CD4-positive, alpha-beta memory T cell (primary cell): ENCODE data around the gene ANK2. TPM values are rescaled to one million over a fixed set of nuclear protein-coding genes. Genes with fewer than 3 reads are reported as not detected.

ENCODE experiments used
- CTCF ChIA-PET: fragments of 350-600 bp; sonication (Branson Sonifier 250); formaldehyde crosslinking; loops from one replicate; lab custom pipeline; 2021; ENCODE audit warnings: inconsistent platforms; ENCODE audit not compliant: partially characterized antibody; lab: Charles Lee
- POLR2A ChIA-PET: fragments of 350-600 bp; sonication (Branson Sonifier 250); formaldehyde crosslinking; loops from one replicate; lab custom pipeline; 2021; ENCODE audit not compliant: partially characterized antibody; lab: Charles Lee
- DNase-seq, 5 donors: peaks; one replicate each; pipeline versions ENCODE4 v3.0.0 to v3.0.0-alpha.2; 2020 to 2022; ENCODE audit warnings: mixed read lengths in 1 of 5
- H3K27ac ChIP-seq: one replicate; pipeline ENCODE4 v1.7.0; 2013; ENCODE audit warnings: low read depth, low read length
- H3K27me3 ChIP-seq: 2 replicates; pipeline ENCODE4 v1.7.0; 2013; ENCODE audit warnings: mild to moderate bottlenecking, low read length, moderate library complexity; ENCODE audit not compliant: insufficient read depth
- H3K36me3 ChIP-seq: 2 replicates; pipeline ENCODE4 v1.7.0; 2013; ENCODE audit warnings: mild to moderate bottlenecking, low read length, moderate library complexity; ENCODE audit not compliant: insufficient read depth
- H3K4me1 ChIP-seq: 2 replicates; pipeline ENCODE4 v1.7.0; 2013; ENCODE audit warnings: mild to moderate bottlenecking, low read length, moderate library complexity; ENCODE audit not compliant: insufficient read depth
- H3K4me3 ChIP-seq, 2 donors: one replicate each; pipeline ENCODE4 v1.7.0; 2013; ENCODE audit warnings: low read length in 2 of 2, mild to moderate bottlenecking in 1 of 2
- H3K9me3 ChIP-seq, 2 donors: one replicate each; pipeline ENCODE4 v1.7.0; 2013; ENCODE audit warnings: low read length in 2 of 2, control low read depth in 1 of 2; ENCODE audit not compliant: control insufficient read depth in 1 of 2
- H3K27ac Mint-ChIP-seq, 7 donors: one replicate each; pipeline ENCODE4 v1.8.0; 2020 to 2021; ENCODE audit warnings: mixed read lengths in 7 of 7, mild to moderate bottlenecking in 6 of 7, inconsistent platforms in 3 of 7, moderate library complexity in 3 of 7
- H3K27me3 Mint-ChIP-seq, 2 donors: one replicate each; pipeline ENCODE4 v1.8.0; 2020 to 2021; ENCODE audit warnings: mixed read lengths in 2 of 2
- H3K36me3 Mint-ChIP-seq, 2 donors: one replicate each; pipeline ENCODE4 v1.8.0; 2020 to 2021; ENCODE audit warnings: mixed read lengths in 2 of 2, inconsistent platforms in 1 of 2, mild to moderate bottlenecking in 1 of 2
- H3K4me1 Mint-ChIP-seq, 4 donors: one replicate each; pipeline ENCODE4 v1.8.0; 2020 to 2021; ENCODE audit warnings: mixed read lengths in 4 of 4, mild to moderate bottlenecking in 1 of 4
- H3K4me3 Mint-ChIP-seq, 8 donors: one replicate each; pipeline ENCODE4 v1.8.0; 2020 to 2021; ENCODE audit warnings: mixed read lengths in 8 of 8, mild to moderate bottlenecking in 7 of 8, moderate library complexity in 6 of 8, inconsistent platforms in 3 of 8
- H3K9me3 Mint-ChIP-seq, 8 donors: one replicate each; pipeline ENCODE4 v1.8.0; 2020 to 2021; ENCODE audit warnings: mixed read lengths in 8 of 8, mild to moderate bottlenecking in 5 of 8, inconsistent platforms in 3 of 8, moderate library complexity in 1 of 8
- intact Hi-C: fragments of 100-400 bp; cut with micrococcal nuclease; formaldehyde crosslinking; loops from one replicate; pipeline ENCODE4 v1.15.1; 2023
- polyA plus RNA-seq, 2 donors: library from polyadenylated mRNA; unstranded; fragments of 300-500 nt; fragmentation: Illumina TruSeq; gene quantifications; one replicate each; pipeline ENCODE4 v1.2.3, GENCODE V29; 2021
- total RNA-seq, 2 experiments: library from RNA; stranded (reverse); gene quantifications; one replicate each; pipeline ENCODE4 v1.2.3, GENCODE V29; 2021

The ANK2 gene
- total and polyA plus RNA-seq, 4 experiments from 2014 or later = not detected

GRCh38 chr4:113404167-113404571 is 354.7 kb downstream of the ANK2 start:
- intact Hi-C loops = no loop called here
- H3K9me3 Mint-ChIP-seq = no peaks in the 10 kb centered on the region
- H3K27me3 Mint-ChIP-seq = peaks cover 0 to under 1% of the 10 kb centered on the region in 2 donors
- H3K27ac ChIP-seq = no peak overlapping the region
- no peaks in the 10 kb centered on the region for H3K36me3 ChIP-seq
- H3K27me3 ChIP-seq = no peaks in the 10 kb centered on the region
- H3K4me3 ChIP-seq = no peak overlapping the region
- no peak overlapping the region for H3K4me3 Mint-ChIP-seq
- H3K4me1 ChIP-seq = no peaks in the 10 kb centered on the region
- no peaks in the 10 kb centered on the region for H3K36me3 Mint-ChIP-seq
- DNase-seq = no peak
- ChIA-PET POLR2A (no interaction called here), CTCF (interaction anchor here (0.9 kb wide), 2 partner anchors 9 to 668 kb away, joined by 3 read pairs; no protein-coding TSS in a partner anchor)
- H3K9me3 ChIP-seq = no peaks in the 10 kb centered on the region
- no peaks in the 10 kb centered on the region for H3K4me1 Mint-ChIP-seq
- H3K27ac Mint-ChIP-seq = no peak overlapping the region

- Mint-ChIP-seq H3K27ac (no peak overlapping the region), H3K4me3 (no peak overlapping the region), H3K9me3 (no peaks in the 10 kb centered on the region), H3K36me3 (no peaks in the 10 kb centered on the region), H3K4me1 (no peaks in the 10 kb centered on the region), H3K27me3 (peaks cover 2% of the 10 kb centered on the region in 2 donors)
- ChIA-PET CTCF (interaction anchor here (0.9 kb wide), 1 partner anchor 10 kb away, joined by 3 read pairs; no protein-coding TSS in a partner anchor), POLR2A (no interaction called here)
- no peak overlapping the region for H3K27ac ChIP-seq
- no peaks in the 10 kb centered on the region for H3K4me1 ChIP-seq
- no peak for DNase-seq
- H3K27me3 ChIP-seq = no peaks in the 10 kb centered on the region
- no peaks in the 10 kb centered on the region for H3K9me3 ChIP-seq
- no peak overlapping the region for H3K4me3 ChIP-seq
- intact Hi-C loops = no loop called here
- no peaks in the 10 kb centered on the region for H3K36me3 ChIP-seq
Measured at GRCh38 chr4:113404841-113405240, 355.4 kb downstream of the ANK2 start.

- intact Hi-C loops = no loop called here
- Histone ChIP-seq H3K27me3 (no peaks in the 10 kb centered on the region), H3K4me3 (no peak overlapping the region), H3K4me1 (no peaks in the 10 kb centered on the region), H3K9me3 (no peaks in the 10 kb centered on the region), H3K27ac (no peak overlapping the region), H3K36me3 (no peaks in the 10 kb centered on the region)
- ChIA-PET CTCF (interaction anchor here (1.1 kb wide), 1 partner anchor 11 kb away, joined by 3 read pairs; no protein-coding TSS in a partner anchor), POLR2A (no interaction called here)
- peaks cover 2% of the 10 kb centered on the region in 2 donors for H3K27me3 Mint-ChIP-seq
- no peak overlapping the region for H3K27ac Mint-ChIP-seq
- H3K4me1 Mint-ChIP-seq = peaks cover 0 to 2% (median 0%) of the 10 kb centered on the region in 4 donors
- no peak overlapping the region for H3K4me3 Mint-ChIP-seq
- H3K36me3 Mint-ChIP-seq = no peaks in the 10 kb centered on the region
- no peak for DNase-seq
- no peaks in the 10 kb centered on the region for H3K9me3 Mint-ChIP-seq
Measured at GRCh38 chr4:113405874-113406722, 356.6 kb downstream of the ANK2 start.

- H3K36me3 ChIP-seq = no peaks in the 10 kb centered on the region
- no peaks in the 10 kb centered on the region for H3K9me3 ChIP-seq
- peaks cover 2 to 3% of the 10 kb centered on the region in 2 donors for H3K27me3 Mint-ChIP-seq
- H3K4me1 Mint-ChIP-seq = peaks cover 0 to 2% (median 0%) of the 10 kb centered on the region in 4 donors
- no peak overlapping the region for H3K27ac Mint-ChIP-seq
- intact Hi-C loops = no loop called here
- H3K4me3 ChIP-seq = no peak overlapping the region
- DNase-seq = no peak
- H3K27me3 ChIP-seq = no peaks in the 10 kb centered on the region
- no peak overlapping the region for H3K4me3 Mint-ChIP-seq
- CTCF ChIA-PET = interaction anchor here (1.1 kb wide), 1 partner anchor 12 kb away, joined by 3 read pairs; no protein-coding TSS in a partner anchor
- H3K36me3 Mint-ChIP-seq = no peaks in the 10 kb centered on the region
- H3K4me1 ChIP-seq = no peaks in the 10 kb centered on the region
- H3K27ac ChIP-seq = no peak overlapping the region
- no peaks in the 10 kb centered on the region for H3K9me3 Mint-ChIP-seq
- POLR2A ChIA-PET = no interaction called here
Measured at GRCh38 chr4:113406723-113407016, 357.2 kb downstream of the ANK2 start.

- no peak overlapping the region for H3K4me3 Mint-ChIP-seq
- H3K27me3 ChIP-seq = no peaks in the 10 kb centered on the region
- no peak overlapping the region for H3K4me3 ChIP-seq
- no peaks in the 10 kb centered on the region for H3K36me3 ChIP-seq
- H3K27ac Mint-ChIP-seq = no peak overlapping the region
- H3K36me3 Mint-ChIP-seq = no peaks in the 10 kb centered on the region
- no peak for DNase-seq
- ChIA-PET CTCF (interaction anchor here (1.7 kb wide), 1 partner anchor 13 kb away, joined by 9 read pairs; no protein-coding TSS in a partner anchor), POLR2A (no interaction called here)
- intact Hi-C loops = no loop called here
- H3K4me1 ChIP-seq = no peaks in the 10 kb centered on the region
- H3K9me3 ChIP-seq = no peaks in the 10 kb centered on the region
- H3K9me3 Mint-ChIP-seq = no peaks in the 10 kb centered on the region
- peaks cover 2 to 3% of the 10 kb centered on the region in 2 donors for H3K27me3 Mint-ChIP-seq
- no peak overlapping the region for H3K27ac ChIP-seq
- peaks cover 0 to 2% (median 0%) of the 10 kb centered on the region in 4 donors for H3K4me1 Mint-ChIP-seq
Measured at GRCh38 chr4:113407409-113407808, 358.0 kb downstream of the ANK2 start.

- Mint-ChIP-seq H3K27me3 (peaks cover 2 to 3% of the 10 kb centered on the region in 2 donors), H3K27ac (no peak overlapping the region), H3K4me3 (no peak overlapping the region), H3K4me1 (peaks cover 0 to 2% (median 0%) of the 10 kb centered on the region in 4 donors), H3K9me3 (no peaks in the 10 kb centered on the region), H3K36me3 (no peaks in the 10 kb centered on the region)
- intact Hi-C loops = no loop called here
- POLR2A ChIA-PET = no interaction called here
- Histone ChIP-seq H3K4me3 (no peak overlapping the region), H3K9me3 (no peaks in the 10 kb centered on the region), H3K4me1 (no peaks in the 10 kb centered on the region), H3K27ac (no peak overlapping the region), H3K27me3 (no peaks in the 10 kb centered on the region), H3K36me3 (no peaks in the 10 kb centered on the region)
- CTCF ChIA-PET = interaction anchor here (1.2 to 1.7 kb wide), 2 partner anchors 14 to 15 kb away, joined by 4 to 9 read pairs; no protein-coding TSS in a partner anchor
- no peak for DNase-seq
Measured at GRCh38 chr4:113409181-113409580, 359.7 kb downstream of the ANK2 start.

GRCh38 chr4:113410686-113411085 is 361.2 kb downstream of the ANK2 start:
- no peak overlapping the region for H3K4me3 Mint-ChIP-seq
- no peaks in the 10 kb centered on the region for H3K27me3 ChIP-seq
- no peak overlapping the region for H3K4me3 ChIP-seq
- H3K9me3 ChIP-seq = no peaks in the 10 kb centered on the region
- POLR2A ChIA-PET = no interaction called here
- H3K9me3 Mint-ChIP-seq = no peaks in the 10 kb centered on the region
- no peaks in the 10 kb centered on the region for H3K36me3 Mint-ChIP-seq
- intact Hi-C loops = no loop called here
- peaks cover 0 to 2% (median 0%) of the 10 kb centered on the region in 4 donors for H3K4me1 Mint-ChIP-seq
- no peaks in the 10 kb centered on the region for H3K36me3 ChIP-seq
- H3K27ac Mint-ChIP-seq = no peak overlapping the region
- DNase-seq = no peak
- H3K27me3 Mint-ChIP-seq = peaks cover 2 to 3% of the 10 kb centered on the region in 2 donors
- CTCF ChIA-PET = interaction anchor here (1.3 kb wide), 1 partner anchor 16 kb away, joined by 4 read pairs; no protein-coding TSS in a partner anchor
- no peak overlapping the region for H3K27ac ChIP-seq
- H3K4me1 ChIP-seq = no peaks in the 10 kb centered on the region
